Memory B cell (primary cell): ENCODE results near the gene FADS1.

Source experiments
- ATAC-seq: fragments of 150-1000 bp; cut with Tn5 transposase; 2 replicates; pipeline ENCODE4 v1.10.0; 2021; ENCODE audit warnings: low read depth, mild to moderate bottlenecking, moderate library complexity
- DNase-seq, 2 donors: peaks; one replicate each; pipeline ENCODE4 v3.0.0; 2022; ENCODE audit warnings: low spot score in 2 of 2
- H3K27ac Mint-ChIP-seq: one replicate; pipeline ENCODE4 v1.8.0; 2022; ENCODE audit warnings: mild to moderate bottlenecking, moderate library complexity, mixed read lengths
- H3K27me3 Mint-ChIP-seq: one replicate; pipeline ENCODE4 v1.8.0; 2022; ENCODE audit warnings: mixed read lengths
- H3K36me3 Mint-ChIP-seq: one replicate; pipeline ENCODE4 v1.8.0; 2022; ENCODE audit warnings: mild to moderate bottlenecking, mixed read lengths
- H3K4me1 Mint-ChIP-seq: one replicate; pipeline ENCODE4 v1.8.0; 2022; ENCODE audit warnings: mixed read lengths
- H3K4me3 Mint-ChIP-seq: one replicate; pipeline ENCODE4 v1.8.0; 2022; ENCODE audit warnings: mild to moderate bottlenecking, moderate library complexity, mixed read lengths
- H3K9me3 Mint-ChIP-seq: one replicate; pipeline ENCODE4 v1.8.0; 2022; ENCODE audit warnings: mixed read lengths

Gene FADS1

DNA sequence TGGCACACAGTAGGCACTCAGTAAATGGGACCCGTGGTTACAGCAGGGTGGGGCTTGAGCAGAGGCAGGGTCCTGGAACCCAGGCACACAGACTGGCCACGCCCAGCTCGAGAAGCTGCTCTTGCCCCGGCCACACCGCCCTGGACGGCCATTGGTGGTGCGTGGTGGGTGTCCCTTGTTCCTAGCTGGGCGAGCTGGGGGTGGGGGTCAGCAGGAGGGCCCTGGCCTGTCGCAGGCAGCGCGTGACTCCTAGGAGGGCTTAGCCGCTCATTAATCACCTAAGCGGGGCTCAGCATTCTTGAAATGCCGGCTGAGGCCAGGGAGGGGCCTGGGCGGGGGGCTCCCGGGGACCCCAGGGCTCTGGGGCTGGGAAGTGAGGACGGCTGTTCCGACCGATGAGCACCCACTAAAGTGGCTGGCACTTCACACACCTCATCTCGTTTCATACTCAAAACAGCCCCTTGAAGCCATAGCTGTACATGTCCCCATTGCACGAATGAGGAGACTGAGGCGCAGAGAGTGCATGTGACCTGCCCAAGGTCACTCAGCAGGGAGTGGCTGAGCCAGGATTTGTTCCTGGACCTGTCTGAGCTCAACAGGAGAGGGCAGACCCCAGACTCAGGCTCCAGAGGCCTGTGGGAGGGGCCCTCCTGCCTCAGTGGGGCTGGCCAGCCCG is 52.7 kb downstream of the FADS1 start:
- Mint-ChIP-seq H3K36me3 (no peaks in the 10 kb centered on the region), H3K4me1 (no peaks in the 10 kb centered on the region)
- no peak for DNase-seq

DNA sequence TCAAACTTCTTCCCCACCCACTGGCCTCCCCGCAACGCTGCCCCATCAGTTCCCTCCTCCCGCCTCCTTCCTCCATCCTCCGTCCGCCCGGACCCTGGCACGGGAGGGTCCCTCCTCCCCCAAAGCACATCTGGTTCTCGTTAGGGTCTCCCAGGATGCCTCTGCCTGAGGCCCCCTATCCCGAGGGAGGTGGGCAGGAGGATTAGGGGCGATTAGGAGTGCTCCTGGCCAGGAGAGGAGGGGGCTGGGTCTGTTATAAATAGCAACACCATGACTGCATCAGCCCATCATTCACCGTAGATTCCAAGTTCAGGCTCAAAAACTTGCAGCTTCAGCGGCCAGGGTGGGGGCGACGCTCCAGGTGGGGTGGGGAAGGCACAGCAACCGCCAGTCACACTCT is 54.0 kb downstream of the FADS1 start:
- Mint-ChIP-seq H3K4me3 (no peak overlapping the region), H3K27ac (no peak overlapping the region), H3K9me3 (no peaks in the 10 kb centered on the region), H3K27me3 (peaks cover 13% of the 10 kb centered on the region), H3K36me3 (no peaks in the 10 kb centered on the region), H3K4me1 (no peaks in the 10 kb centered on the region)
- DNase-seq (no peak), ATAC-seq (no peak)

More for the DNA sequence above, 52.7 kb downstream of the FADS1 start:
- no peak for ATAC-seq
- Mint-ChIP-seq H3K4me3 (no peak overlapping the region), H3K27me3 (peaks cover 9% of the 10 kb centered on the region), H3K9me3 (no peaks in the 10 kb centered on the region), H3K27ac (no peak overlapping the region)

DNA sequence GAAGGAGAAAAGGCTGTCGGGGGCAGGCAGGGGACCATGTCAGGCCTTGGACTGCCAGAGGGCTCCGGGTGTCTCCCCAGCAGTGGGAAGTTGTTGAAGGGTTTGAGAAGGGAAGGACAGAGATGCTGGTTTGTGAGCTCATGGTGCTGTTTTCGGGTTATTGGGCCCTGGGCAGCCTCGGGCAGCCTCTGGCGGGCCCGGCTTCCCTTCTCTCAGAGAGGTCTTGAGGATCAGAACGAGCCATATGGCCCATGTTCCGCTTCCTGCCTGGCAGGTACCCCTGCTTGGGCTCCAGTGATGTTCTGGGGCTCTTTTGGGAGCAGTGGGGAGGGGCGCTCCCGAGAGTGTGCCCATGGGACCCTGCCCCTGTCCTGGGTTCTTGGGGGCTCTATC is 54.6 kb downstream of the FADS1 start:
- DNase-seq (no peak), ATAC-seq (no peak)
- H3K36me3 Mint-ChIP-seq = no peaks in the 10 kb centered on the region
- peaks cover under 1% of the 10 kb centered on the region for H3K4me1 Mint-ChIP-seq
- no peaks in the 10 kb centered on the region for H3K9me3 Mint-ChIP-seq
- H3K27ac Mint-ChIP-seq = no peak overlapping the region
- H3K27me3 Mint-ChIP-seq = peaks cover 13% of the 10 kb centered on the region
- no peak overlapping the region for H3K4me3 Mint-ChIP-seq

- DNase-seq (no peak), ATAC-seq (no peak)
- H3K27me3 Mint-ChIP-seq = peaks cover 13% of the 10 kb centered on the region
- H3K4me1 Mint-ChIP-seq = peaks cover 3% of the 10 kb centered on the region
- no peaks in the 10 kb centered on the region for H3K36me3 Mint-ChIP-seq
- H3K9me3 Mint-ChIP-seq = no peaks in the 10 kb centered on the region
- H3K4me3 Mint-ChIP-seq = no peak overlapping the region
- H3K27ac Mint-ChIP-seq = no peak overlapping the region
These were observed 55.2 kb downstream of the FADS1 start for GRCh38 chr11:61761440-61762222.

GRCh38 chr11:61760946-61761345 is 55.9 kb downstream of the FADS1 start:
- DNase-seq (no peak), ATAC-seq (no peak)
- Mint-ChIP-seq H3K9me3 (no peaks in the 10 kb centered on the region), H3K4me3 (no peak overlapping the region), H3K27ac (no peak overlapping the region), H3K27me3 (peaks cover 13% of the 10 kb centered on the region), H3K36me3 (no peaks in the 10 kb centered on the region), H3K4me1 (peaks cover 7% of the 10 kb centered on the region)

- peaks cover 11% of the 10 kb centered on the region for H3K4me1 Mint-ChIP-seq
- H3K27ac Mint-ChIP-seq = no peak overlapping the region
- ATAC-seq = no peak
- H3K36me3 Mint-ChIP-seq = no peaks in the 10 kb centered on the region
- H3K27me3 Mint-ChIP-seq = peaks cover 23% of the 10 kb centered on the region
- no peak for DNase-seq
- no peak overlapping the region for H3K4me3 Mint-ChIP-seq
- no peaks in the 10 kb centered on the region for H3K9me3 Mint-ChIP-seq
These were observed 59.5 kb downstream of the FADS1 start for GRCh38 chr11:61757213-61757862.

DNA sequence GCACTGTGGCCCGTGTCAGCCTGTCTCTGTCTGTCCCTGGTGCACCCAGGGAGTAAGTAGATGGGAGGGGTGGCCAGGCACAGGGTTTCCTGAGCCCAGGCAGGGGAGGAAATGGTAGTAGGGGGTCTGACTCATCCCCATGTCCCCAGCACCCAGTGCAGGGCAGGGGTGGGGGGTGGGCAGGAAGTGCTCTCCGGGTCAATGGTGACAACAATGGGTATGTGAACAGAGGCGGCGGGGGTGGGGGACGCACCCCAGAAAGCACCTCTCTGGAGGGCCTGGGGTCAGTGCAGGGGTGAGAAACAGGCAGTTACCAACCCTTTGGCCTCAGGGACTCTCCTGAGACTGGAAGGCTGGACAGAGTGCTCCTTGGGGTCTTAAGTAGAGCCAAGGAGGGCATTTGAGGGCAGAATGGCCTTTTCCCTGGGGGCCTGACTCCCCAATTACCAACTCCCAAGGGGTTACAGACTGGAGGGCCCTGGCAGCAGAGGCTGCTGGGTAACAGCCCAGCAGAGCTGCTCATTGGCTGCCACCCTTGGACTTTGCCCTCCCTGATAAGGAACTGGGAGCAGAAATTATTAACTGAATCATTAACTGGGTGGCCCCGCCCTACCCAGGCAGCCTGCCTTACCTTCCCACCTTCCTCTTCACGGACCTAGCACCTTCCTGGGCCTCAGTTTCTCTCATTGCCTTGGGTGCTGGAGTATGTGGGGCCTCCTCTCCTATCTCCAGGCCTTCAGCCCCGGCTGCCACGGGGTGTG is 60.2 kb downstream of the FADS1 start:
- H3K27me3 Mint-ChIP-seq = peaks cover 21% of the 10 kb centered on the region
- no peak for ATAC-seq
- no peak for DNase-seq
- H3K27ac Mint-ChIP-seq = no peak overlapping the region
- H3K9me3 Mint-ChIP-seq = no peaks in the 10 kb centered on the region
- H3K4me3 Mint-ChIP-seq = no peak overlapping the region
- H3K36me3 Mint-ChIP-seq = no peaks in the 10 kb centered on the region
- peaks cover 13% of the 10 kb centered on the region for H3K4me1 Mint-ChIP-seq

DNA sequence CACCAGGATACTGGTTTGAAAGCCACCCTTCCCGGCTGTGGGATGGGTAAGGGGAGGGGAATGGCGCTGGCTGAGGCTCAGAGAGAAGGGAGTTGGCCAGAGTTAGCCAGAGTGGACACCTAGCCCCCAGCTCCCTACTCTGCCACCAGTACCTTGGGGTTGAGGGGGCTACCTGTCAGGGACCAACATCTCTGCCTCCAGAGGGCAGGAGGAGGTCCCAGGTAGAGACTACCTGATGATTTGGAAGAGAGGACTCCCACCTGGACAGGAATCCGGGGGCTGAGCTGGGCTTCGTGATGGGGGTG is 60.7 kb downstream of the FADS1 start:
- peaks cover 21% of the 10 kb centered on the region for H3K27me3 Mint-ChIP-seq
- H3K36me3 Mint-ChIP-seq = no peaks in the 10 kb centered on the region
- peaks cover 14% of the 10 kb centered on the region for H3K4me1 Mint-ChIP-seq
- DNase-seq = no peak
- no peak overlapping the region for H3K4me3 Mint-ChIP-seq
- no peaks in the 10 kb centered on the region for H3K9me3 Mint-ChIP-seq
- no peak overlapping the region for H3K27ac Mint-ChIP-seq
- no peak for ATAC-seq

DNA sequence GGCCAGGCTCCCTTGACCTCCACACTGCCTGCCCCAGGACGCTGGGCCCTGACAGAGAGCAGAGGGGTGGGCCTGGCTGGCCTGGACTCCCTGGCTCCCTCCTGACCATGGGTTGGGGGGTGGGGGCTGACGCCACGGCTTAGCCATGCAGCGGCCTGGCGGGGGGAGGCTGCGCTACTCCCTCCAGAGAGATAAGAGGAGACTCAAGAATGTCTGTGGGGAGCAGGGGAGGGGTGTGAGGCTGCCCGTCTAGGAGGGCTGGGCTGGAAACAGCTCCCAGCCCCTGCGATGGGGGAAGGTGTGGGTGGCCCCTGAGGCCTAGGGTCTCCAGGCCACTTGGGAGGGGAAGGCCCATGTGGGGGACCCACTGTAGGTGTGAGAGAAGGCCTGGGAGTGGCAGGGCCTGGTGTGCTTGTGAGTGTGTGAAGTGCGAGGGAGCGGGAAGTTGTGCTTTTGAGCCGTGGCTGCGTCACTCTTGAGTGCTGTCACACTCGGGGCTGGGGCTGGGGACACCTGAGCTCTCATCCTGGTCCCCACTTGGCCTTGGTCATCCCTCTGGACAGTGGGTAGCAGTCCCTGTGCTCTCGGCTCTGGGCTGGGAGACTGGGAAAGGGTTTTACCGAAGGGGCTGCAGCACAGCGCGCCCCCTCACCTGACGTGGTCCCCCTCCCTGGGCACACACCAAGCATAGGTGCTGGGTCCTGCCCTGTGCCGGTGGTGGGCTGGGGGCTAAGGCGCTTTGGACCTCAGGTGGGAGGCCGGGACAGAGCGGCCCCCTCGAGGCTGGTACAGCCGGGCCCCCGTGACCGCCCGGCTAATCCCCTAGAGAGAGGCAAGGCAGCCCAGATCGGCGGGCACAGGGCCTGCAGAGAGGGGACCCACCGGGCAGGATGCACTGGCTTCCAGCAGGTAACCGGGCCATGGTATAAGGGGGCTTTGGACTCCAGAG is 62.0 kb downstream of the FADS1 start:
- no peak overlapping the region for H3K4me3 Mint-ChIP-seq
- peaks cover 16% of the 10 kb centered on the region for H3K4me1 Mint-ChIP-seq
- H3K27ac Mint-ChIP-seq = no peak overlapping the region
- peaks cover 3% of the 10 kb centered on the region for H3K36me3 Mint-ChIP-seq
- ATAC-seq = no peak
- peaks cover 22% of the 10 kb centered on the region for H3K27me3 Mint-ChIP-seq
- no peak for DNase-seq
- H3K9me3 Mint-ChIP-seq = no peaks in the 10 kb centered on the region

DNA sequence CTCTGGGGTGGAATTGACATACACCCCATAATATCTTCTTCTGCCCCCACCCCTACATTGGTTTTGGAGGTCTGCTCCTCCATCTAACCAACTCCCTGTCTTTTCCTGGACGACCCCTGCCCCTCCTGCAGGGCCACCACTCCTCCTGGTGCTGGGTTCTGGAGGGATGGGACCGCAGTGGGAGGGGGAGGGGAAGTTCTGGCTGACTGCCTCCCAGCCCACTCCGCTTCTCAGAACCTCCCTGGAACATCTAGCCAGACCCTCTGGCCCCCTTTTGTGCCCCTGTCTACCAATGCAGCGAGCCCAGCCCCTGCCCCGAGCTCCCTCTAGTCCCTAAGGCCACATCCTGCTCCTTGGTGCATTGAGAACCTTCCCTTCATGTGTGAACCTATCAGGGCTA is 63.1 kb downstream of the FADS1 start:
- peaks cover 16% of the 10 kb centered on the region for H3K4me1 Mint-ChIP-seq
- H3K4me3 Mint-ChIP-seq = peak overlapping the region; percentile 85
- H3K36me3 Mint-ChIP-seq = peaks cover 3% of the 10 kb centered on the region
- ATAC-seq (no peak), DNase-seq (no peak)
- H3K9me3 Mint-ChIP-seq = no peaks in the 10 kb centered on the region
- no peak overlapping the region for H3K27ac Mint-ChIP-seq
- peaks cover 23% of the 10 kb centered on the region for H3K27me3 Mint-ChIP-seq

DNA sequence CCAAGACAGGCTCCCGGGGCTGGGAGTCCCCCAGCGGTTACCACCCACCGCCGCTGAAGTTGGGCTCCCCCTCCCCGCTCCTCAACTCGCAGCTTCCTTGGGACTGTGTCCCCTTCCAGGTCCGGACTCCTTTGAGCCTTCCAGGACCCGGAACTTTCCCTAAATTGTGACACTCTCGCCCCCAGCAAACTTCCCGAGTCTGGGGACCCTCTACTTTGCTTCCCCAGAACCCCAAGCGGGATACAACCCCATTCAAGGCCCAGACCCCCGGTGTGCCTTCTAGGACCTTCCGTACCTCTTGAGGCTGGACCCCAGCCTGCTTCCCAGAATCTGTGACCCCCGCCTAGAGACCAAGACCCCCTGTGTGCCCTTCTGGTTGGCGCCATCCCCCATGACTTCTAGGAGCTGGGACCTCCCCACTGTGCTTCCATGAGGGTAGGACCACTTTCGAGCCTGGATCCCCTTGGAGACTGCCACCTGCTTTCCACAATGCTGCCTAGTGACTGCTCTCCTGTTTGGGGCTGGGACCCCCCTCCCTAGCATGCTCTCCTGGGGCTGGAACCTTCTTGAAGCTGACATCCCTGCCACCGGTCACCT is 63.8 kb downstream of the FADS1 start:
- Mint-ChIP-seq H3K4me3 (peak overlapping the region; percentile 85), H3K36me3 (peaks cover 3% of the 10 kb centered on the region), H3K9me3 (no peaks in the 10 kb centered on the region), H3K4me1 (peaks cover 16% of the 10 kb centered on the region), H3K27me3 (peaks cover 24% of the 10 kb centered on the region), H3K27ac (no peak overlapping the region)
- DNase-seq (no peak), ATAC-seq (peak; percentile 13)

GRCh38 chr11:61752117-61752924 is 64.5 kb downstream of the FADS1 start, which contains the start of gene MYRF:
Gene MYRF (plus strand): TSS chr11:61752636. CDS start chr11:61752745, 109 bp downstream.
- DNase-seq (peak; percentile 39 to 68), ATAC-seq (peak; percentile 91)
- H3K27ac Mint-ChIP-seq = no peak within 1 kb of the TSS
- peak within 1 kb of the TSS; percentile 85 for H3K4me3 Mint-ChIP-seq
- H3K4me1 Mint-ChIP-seq = peaks cover 16% of the 10 kb centered on the region
- peaks cover 24% of the 10 kb centered on the region for H3K27me3 Mint-ChIP-seq
- no peaks in the 10 kb centered on the region for H3K9me3 Mint-ChIP-seq
- peaks cover 3% of the 10 kb centered on the region for H3K36me3 Mint-ChIP-seq
